Astrocyte (in vitro differentiated cells and primary cell): ENCODE data around the gene TOMM40L.
"Not testable (repeated sequence)": the region's sequence is repeated elsewhere in the genome, so short reads cannot be mapped to it uniquely, and the experiment has no call there.

ENCODE experiments used
- CTCF ChIP-seq: IDR thresholded peaks from 2 replicates; pipeline ENCODE4 v1.5.1; 2011; ENCODE audit warnings: low read depth, mild to moderate bottlenecking, inconsistent platforms, low read length, moderate library complexity; ENCODE audit not compliant: insufficient read depth
- EZH2 ChIP-seq: IDR thresholded peaks from 2 replicates; pipeline ENCODE4 v1.6.1; 2012; ENCODE audit warnings: mild to moderate bottlenecking, low read length, inconsistent platforms; ENCODE audit not compliant: insufficient read depth

- not testable (repeated sequence) for TF ChIP-seq CTCF, EZH2
Measured at GRCh38 chr1:161255302-161255701, 29.4 kb downstream of the TOMM40L start.
